Urothelium cell line (cell line): ENCODE data around the gene UIMC1.

Experiments
- DNase-seq: peaks from one replicate; pipeline ENCODE4 v3.0.0; 2011; ENCODE audit warnings: low spot score, mixed read lengths
- FAIRE-seq: peaks from 2 replicates; lab custom pipeline; 2011; peaks lifted over from hg19 to GRCh38; lab: Jason Lieb, UNC

The UIMC1 gene

DNA sequence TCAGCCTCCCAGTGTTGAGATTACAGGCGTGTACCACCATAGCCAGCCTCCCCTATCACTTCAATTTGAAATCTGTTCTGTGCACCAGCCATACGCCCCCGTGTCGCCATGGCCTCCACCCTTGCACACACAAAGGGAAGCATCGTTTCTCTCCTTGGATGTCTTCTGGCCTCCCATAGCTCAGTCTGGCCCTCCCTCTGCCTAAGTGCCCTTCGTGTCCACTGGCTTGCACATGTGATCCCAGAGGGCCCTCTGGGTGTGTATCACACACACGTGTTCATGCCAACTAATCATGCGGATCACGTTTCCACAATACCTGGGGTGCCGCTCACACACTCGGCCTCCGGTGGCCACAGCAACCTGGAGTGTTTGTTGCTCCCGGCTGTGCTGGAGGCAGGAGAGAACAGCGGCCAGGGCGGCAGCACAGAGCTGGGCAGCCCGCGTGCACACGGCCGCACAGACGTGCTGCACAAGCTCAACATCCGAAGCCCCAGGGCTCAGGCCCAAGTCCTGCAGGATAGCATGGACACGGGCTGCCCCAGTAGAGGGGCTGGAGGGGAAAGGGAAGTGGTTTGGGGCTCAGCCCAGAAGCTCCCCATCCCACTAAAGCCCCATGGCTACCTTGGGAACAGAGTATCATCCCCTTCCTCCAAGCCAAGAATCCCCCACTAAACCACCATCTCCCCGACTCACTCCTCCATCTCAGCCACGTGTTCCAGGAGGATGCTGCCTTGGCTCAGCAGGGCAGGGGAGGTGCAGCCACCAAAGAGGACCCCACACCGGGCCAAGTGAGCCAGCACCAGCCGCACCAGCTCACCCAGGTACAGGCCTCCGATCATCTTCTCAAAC lies 118.3 kb downstream of the UIMC1 start:
- no peak for FAIRE-seq
- DNase-seq: no peak

DNA sequence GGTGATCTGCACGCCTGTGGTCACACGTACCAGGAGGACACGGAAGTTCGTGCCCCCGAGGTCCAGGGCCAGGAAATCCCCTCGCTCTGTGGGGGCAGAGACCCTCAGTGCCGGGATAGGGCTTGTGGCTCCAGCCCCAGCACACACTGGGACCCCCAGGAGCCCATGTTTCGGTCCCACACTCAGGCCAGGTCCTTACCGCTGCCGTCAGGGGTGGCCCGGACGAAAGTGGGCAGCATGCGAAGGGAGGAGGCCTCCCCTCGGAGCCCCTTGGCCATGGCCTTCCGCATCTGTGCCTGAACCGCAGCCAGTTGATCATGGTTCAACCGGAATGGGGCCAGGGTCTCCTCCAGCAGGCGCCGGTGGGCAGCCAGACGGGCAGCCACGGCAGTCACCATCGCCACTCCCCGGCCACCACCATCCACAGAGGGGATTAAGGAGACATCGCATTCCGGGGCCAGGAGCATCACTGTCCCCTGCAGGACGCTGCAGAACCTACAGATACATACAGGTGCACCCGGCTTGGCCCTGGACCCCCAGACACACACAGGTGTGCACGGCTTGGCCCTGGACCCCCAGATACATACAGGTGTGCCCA lies 119.2 kb downstream of the UIMC1 start:
- no peak for FAIRE-seq
- DNase-seq: no peak

DNA sequence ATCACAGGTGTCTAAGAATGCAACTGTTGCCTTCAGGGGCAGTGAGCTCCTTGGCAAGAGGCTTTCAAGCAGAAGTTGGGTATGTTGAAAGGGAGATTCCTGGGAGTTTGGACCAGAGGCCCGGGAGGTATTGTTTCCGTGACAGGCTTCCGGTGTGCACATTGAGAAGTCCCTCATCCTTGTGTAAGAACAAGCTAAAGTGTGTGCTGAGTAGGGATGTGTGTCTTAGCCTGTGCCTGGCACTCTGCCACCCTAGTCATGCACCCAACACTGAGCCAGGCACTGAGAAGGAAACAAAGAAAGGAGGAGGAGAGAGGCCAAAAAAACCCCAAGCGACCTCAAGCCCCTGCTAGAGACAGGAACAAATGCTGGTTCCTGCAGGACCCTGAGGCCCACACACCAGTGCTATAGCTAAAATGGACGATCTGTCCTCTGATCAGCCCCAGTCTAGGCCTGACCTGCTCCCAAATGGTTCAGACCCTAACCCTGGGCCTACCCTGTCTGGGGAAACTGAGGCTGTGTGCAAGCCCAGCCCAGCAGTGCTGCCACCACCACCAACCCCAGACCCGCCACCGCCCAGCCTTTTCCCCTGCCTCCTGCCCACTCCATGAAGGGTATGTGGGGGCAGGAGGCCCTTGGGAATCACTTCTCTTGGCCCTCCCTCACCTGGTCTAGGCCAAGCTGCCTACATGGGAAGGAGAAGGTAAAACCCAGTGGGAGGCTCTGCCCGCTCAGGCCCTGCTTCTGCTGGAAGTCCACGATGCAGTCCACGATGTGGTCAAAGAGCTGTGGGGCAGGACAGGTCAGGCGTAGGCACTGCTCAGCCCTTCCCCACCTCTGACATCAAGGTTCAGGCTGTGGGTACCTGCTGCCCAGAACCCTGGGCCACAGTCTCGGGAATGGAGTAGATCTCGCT lies 120.0 kb downstream of the UIMC1 start:
- FAIRE-seq (no peak), DNase-seq (no peak)

DNA sequence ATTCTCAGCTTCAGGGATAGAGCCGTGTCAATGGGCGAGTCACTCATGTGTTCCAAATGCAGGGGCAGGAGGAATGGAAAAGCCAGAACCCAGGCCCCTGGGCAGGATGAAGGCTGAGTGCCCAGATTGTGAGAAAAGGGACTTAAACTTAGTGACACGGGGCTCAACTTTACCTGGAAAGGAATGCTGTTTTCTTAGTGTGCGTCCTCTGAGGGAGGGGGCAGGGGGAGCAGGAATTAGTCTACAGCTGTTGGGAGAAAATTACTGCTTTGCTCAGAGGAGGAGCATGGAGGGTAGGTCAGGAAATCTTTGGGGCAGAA lies 122.0 kb downstream of the UIMC1 start:
- no peak for DNase-seq
- FAIRE-seq: no peak

DNA sequence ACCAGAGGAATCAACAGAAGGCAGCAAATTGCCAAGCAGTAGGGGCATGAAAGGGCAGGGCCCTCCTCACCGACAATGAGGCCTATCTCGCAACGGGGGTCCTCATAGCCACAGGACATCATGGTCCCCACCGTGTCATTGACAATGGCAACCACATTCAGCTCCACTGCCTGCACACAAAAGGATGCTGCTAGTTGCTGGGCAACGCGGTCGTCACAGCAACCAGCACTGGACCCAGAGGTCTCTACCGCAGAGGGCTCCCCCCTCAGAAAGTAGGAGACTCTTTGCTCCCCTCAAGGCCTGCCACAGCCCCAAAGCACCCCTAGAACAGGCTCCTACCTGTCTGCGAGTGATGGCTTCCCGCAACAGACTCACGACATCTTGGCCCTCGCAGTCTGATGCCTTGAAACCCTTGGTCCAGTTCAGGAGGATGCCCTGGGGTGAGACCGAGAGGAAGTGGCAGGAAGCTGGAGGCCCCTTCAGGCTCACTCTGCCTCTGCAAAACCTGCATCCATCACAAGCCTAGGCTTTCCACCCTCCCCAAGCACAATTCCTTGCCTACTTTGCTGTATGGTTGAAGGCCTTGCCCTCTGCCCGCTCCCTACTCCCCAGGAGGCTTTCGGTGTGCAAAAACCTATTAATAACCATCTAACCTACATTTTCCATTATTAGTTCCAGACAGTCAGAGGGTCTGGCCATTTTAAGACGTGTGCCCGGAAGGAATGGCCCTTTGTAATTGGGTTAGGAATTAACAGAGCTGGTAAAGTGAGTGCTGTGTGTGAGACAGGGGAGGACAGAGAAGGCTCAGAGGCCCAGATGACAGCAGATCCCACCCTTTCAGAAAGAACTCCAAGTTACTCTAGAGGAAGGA lies 122.6 kb downstream of the UIMC1 start:
- DNase-seq: no peak
- FAIRE-seq: no peak

DNA sequence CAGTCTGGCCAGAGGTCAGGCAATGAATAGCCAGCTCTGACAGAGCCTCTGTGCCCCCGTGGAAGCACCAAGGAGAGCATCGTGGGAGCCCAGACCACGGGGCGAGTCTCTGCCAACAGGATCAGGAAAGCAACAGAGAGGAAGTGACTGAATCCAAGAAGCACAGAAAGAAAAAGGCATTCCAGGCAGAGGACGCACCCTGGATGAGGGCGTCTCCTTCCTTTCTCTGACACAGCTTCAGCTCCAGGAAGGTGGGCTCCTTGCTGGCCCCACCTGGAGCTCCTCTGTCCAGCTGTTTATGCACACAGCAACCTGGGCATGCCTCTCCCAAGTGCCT lies 124.0 kb downstream of the UIMC1 start:
- DNase-seq (no peak), FAIRE-seq (no peak)

DNA sequence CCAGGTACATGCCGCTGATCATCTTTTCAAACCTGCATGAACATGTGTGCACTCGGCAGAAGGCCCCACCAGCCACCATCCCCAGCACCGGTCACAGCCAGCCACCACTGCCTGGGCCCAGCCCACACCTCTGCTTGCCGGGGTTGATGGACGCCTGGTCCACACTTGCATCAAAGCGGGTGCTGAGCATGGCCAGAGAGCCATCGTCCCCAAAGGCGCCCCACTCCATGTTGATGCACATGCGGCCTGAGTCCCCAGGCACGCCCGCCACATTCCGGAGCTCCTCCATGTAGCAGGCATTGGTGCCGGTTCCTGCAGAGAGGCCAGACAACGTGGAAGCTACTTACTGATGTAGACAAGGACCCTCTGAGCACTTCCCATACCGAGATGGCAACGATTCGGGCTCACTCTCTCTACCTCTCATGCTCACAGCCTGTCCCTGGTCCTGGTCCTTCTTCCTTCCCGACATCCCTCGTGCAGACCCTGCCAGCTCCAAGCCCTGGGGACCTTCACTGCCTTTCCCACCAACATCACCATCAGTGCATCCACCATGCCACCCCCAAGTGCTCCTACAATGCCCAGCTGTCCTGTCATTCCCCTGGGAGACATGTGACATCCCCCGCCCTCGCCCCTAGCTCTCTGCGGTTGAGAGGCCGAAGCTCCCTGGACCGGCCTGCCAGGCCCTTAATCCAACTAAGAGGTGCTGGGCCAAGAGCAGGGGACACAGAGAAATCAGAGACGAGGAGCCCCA lies 124.6 kb downstream of the UIMC1 start:
- DNase-seq (no peak), FAIRE-seq (no peak)

DNA sequence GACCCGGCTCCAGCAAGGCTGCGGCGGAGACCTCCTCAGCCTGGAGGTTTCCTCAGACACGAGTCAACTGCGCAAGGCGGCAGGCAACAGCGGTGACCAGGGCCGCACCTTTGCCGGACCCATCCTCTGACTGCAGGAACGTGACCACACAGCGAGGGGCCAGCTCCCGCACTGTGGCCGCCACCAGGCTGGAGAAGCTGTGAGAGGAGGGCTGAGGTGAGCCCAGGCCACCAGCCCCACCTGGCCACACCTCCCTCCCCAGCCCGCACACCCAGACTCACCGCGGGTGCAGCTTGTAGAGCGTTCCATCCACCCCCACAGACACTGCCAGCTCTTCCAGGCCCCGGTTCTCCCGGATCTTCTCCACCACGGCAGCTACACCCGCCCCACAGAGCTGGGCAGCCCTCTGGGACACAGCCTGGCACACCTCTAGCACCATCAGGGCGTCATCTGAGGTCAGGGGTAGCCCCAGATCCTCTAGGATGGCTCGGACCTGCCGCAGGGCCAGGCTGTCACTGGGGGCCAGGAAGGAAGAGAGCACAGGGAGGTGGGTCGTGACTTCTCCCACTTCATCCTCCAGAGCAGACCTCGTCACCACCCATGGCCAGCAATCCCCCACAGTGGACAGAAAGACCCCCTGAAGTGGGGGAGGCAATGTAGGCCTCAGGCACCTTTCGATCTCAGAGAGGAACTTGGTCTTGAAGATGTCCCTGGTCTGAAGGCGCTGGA lies 125.4 kb downstream of the UIMC1 start:
- DNase-seq (no peak), FAIRE-seq (no peak)

DNA sequence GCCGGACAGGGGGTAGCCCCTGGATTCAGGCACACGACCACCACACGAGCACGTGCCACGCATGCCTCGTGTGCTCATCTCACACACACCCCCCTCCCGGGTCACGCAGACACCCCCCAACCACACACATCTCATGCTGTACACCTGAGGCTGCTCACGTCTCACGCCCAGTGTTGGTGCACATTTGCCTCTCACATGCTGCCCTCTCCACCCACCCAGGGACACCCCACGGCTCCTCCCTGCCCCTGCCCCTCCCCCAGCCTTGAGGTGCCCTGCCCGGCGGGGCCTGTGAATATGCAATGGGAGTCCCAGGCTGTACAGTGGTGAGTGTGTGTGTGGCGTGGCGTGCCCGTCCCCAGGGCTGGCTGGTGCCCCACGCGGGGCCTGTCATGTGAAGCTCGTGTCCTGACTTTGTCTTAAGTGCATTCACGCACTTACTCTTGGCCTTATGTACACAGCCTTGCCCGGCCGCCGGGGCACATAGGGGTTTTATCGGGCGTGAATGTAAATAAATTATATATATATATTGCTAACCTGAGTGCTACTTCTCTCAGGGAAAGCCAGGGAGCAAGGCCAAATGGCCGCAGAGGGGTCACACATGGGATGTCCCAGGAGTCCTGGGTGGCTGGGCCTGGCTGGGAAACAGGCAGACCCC lies 126.1 kb downstream of the UIMC1 start:
- no peak for FAIRE-seq

DNA sequence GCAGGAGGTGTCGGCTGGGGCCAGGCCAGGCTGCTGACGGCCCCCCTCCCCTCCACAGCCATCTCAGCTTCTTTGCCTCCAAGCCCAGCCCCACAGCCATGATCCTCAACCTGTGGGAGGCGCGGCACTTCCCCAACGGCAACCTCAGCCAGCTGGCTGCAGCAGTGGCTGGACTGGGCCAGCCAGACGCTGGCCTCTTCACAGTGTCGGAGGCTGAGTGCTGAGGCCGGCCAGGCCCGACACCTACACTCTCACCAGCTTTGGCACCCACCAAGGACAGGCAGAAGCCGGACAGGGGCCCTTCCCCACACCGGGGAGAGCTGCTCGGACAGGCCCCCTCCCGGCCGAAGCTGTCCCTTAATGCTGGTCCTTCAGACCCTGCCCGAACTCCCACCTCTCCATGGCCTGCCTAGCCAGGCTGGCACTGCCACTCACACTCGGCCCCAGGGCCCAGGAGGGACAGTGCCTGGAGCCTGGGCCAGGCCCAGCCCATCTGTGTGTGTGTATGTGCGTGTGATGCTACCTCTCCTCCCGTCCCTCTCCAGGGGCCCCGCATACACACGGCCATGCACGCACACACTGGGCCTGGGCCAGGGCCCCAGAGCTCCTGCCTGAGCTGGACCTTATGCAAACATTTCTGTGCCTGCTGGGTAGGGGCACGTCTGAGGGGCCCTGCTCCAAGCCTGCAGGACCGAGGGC lies 126.8 kb downstream of the UIMC1 start:
- FAIRE-seq (no peak), DNase-seq (no peak)

More for the DNA sequence above, 126.1 kb downstream of the UIMC1 start:
- DNase-seq: no peak

DNA sequence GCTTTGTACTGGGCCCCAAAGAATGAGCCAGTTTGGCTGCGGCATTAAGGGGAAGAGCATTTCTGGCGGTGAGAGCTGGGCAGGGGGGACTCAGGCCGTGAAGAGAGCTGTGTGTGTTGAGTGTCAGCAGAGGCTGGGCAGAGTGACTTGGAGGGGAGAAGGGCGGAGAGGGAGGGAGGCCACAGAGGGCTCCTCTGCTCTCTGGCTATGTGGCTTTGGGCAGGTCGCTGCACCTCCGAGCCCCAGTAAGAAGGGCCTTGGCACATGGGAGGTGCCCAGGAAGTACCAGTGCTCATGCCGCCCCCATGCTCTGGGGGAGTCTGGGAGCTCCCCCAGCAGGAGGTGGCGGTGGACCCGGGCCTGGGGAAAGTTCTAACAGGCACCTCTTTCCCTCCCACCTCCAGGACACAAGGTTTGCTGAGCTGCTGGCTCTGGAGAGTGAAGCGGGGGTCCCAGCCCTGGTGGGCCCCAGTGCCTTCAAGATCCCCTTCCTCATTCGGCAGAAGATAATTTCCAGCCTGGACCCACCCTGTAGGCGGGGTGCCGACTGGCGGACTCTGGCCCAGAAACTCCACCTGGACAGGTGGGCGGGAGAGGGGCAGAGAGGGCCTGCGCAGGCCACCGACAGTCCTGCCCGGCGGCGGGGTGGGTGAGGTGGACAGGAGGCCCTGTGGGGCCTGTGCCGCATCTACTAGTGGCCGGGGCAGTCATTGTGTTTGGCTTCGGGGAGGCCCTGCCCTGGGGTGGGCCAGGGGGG lies 127.5 kb downstream of the UIMC1 start:
- DNase-seq (no peak), FAIRE-seq (no peak)

DNA sequence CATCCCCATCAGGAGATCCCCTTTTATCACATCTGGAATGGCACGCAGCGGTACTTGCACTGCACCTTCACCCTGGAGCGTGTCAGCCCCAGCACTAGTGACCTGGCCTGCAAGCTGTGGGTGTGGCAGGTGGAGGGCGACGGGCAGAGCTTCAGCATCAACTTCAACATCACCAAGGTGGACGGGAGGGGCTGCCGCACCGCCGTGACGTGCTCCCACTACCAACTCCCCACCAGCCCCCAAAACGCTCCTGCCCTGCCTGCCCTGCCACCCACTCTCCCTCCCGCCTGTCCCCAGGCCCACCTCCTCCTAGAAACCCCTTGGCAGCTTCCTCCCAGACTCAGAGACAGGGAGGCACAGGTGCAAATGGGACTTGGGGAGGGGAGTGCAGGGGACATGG lies 128.1 kb downstream of the UIMC1 start:
- FAIRE-seq: no peak
- no peak for DNase-seq

DNA sequence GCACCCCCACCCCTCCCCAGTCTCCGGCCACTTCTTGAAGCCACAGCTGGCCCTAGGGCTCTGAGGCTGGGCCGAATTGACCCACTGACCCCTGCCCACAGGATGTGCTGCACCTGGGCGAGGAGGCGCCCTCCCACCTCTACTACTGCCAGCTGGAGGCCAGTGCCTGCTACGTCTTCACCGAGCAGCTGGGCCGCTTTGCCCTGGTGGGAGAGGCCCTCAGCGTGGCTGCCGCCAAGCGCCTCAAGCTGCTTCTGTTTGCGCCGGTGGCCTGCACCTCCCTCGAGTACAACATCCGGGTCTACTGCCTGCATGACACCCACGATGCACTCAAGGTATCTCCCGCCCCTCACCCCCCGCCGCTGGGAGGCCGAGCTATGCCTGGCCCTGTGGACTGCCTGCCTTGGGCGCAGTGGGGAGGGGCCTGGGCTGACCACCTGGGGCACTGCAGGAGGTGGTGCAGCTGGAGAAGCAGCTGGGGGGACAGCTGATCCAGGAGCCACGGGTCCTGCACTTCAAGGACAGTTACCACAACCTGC lies 128.7 kb downstream of the UIMC1 start:
- FAIRE-seq: no peak
- no peak for DNase-seq

DNA sequence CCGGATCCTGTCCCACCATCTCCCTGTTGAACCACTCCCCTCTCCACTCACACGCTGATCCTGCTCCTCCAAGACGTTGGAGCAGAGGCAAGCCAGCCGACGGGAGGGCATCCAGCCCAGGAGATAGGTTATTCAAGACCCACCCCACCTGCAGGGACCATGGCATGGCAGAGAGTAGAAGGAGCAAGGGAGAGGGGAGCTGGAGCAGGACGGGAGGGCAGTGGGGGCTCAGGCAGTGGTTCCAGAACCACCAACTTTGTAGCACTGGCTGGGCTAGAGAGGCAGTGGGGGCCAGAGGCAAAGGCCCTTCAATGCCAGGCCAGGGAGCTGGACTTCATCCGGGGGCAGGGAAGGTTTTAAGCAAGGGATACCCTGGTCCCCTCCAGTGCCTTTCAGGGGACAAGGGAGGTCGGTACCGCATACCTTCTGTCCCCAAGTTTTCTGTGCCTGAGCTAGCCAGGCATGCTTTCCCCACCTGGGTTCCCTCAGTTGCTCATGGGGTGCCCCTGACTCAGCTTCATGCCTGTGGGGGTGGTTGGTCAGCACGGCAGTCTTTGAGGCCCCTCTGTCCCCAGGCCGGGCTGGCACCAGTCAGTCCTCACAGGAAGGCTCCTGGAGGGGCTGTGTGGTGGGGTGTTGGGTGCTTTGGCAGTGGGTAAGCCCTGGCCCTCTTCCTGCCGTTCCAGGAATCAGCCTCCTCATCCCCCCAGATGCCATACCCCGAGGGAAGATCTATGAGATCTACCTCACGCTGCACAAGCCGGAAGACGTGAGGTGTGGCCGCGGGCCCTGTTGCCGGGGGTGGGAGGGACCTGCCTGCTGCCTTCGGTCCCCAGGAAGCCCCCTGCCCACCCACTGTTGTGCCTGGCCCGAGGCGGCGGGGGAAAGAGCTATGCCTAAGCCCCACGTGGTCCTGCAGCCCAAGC lies 129.8 kb downstream of the UIMC1 start:
- DNase-seq (no peak), FAIRE-seq (no peak)

DNA sequence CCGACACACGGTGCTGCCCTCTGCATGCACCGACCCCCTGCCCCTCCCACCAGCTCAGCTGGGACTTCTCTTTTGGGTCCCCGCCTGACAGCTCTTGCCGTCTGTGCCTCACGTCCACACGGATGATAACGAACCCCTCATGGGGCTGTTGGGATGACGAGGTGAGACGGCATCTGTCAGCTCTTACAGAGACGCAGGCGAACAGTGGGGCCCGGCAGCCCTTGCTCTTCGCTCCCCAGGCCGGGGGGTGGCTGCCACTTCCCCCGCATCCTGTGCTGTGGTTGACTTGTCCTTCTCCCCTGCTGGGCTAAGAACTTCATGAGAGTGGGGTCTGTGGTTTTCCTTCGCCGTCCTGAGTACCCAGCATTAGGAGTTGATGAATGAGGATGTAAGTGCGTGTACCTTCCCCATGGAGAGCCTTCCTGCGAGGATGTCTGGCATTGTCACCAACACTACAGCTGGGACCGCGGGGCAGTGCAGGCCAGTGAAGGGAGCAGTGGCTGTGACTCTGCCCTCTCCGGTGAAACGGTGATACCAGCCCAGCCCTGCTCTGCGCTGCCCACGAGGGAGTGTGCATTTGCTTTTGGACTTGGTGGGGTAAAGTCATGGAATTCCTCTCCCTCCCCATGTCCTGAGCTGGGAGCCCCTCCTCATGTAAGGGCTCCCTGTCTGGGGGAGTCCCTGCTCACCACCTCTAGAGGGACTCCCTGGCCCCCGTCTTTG lies 130.6 kb downstream of the UIMC1 start:
- FAIRE-seq: no peak
- DNase-seq: no peak
